DMS153 (cell line): ENCODE data around the gene ZNF497.

Experiments used
- DNase-seq: peaks from one replicate; lab custom pipeline; 2025; lab: John Stamatoyannopoulos, UW

The ZNF497 gene

DNA sequence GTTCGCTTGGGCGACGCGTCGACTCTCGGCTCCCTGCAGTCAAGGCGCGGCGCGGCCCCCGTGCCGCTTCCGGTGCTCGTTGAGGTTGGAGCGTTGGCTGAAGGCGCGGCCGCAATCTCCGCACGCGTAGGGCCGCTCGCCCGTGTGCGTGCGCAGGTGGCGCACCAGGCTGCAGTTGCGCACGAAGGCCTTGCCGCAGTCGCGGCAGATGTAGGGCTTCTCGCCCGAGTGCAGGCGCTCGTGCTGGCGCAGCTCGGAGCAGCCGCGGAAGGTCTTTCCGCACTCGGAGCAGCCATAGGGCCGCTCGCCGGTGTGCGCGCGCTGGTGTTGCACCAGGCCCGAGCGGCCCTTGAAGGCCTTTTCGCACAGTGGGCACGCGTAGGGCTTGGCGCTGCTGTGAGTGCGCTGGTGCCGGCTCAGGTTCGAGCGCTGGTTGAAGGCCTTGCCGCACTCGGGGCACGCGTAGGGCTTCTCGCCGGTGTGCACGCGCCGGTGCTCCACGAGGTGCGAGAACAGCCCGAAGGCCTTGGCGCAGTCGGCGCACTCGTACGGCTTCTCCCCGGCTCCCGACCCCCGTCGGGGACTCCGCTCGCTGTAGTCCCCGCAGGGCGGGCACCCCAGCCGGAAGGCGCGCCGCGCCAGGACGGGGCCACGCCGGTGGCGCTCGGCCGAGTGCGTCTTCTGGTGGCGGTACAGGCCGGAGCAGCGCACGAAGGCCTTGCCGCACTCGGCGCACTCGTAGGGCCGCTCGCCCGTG lies 5.3 kb upstream of the ZNF497 start:
- no peak for DNase-seq

DNA sequence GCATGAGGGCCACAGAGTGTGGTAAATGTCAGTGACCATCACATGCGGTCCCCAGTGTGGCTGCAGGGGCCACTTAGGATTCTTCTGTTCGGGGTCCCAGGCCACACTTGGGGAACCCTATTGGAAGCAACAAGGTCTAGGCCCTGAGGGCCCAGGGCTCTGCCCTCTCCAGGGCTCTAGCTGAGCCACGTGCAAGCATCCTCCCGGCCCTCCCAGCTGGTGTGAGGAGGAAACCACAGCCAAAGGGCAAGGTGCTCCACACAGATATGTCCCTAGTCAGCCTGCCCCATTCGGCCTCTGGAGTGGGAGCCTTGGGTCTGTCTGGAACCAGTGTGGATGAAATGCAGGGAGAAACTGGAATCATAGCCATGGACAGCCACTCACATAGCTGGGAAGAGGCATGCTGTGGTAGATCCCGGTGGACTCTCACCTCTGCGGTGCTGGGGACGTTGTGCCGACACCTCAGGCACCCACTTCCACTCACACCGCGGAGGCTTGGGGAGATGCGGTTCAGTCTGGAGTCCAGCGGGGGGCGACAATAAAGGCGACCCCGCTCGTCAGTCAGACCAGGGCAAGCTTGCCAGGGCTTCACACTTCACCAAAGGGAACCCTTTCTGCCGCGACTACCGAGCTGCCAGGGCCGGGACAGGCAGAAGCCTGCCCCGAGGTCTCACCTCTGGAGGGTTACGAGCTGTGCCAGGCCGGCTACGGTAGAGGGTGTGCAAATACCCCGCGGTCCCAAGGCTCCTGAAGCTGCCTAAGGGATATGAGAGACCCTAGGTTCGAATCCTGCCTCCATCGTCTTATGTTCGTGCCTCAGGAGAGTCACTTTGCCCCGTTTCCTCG lies 4.3 kb upstream of the ZNF497 start:
- DNase-seq: no peak

DNA sequence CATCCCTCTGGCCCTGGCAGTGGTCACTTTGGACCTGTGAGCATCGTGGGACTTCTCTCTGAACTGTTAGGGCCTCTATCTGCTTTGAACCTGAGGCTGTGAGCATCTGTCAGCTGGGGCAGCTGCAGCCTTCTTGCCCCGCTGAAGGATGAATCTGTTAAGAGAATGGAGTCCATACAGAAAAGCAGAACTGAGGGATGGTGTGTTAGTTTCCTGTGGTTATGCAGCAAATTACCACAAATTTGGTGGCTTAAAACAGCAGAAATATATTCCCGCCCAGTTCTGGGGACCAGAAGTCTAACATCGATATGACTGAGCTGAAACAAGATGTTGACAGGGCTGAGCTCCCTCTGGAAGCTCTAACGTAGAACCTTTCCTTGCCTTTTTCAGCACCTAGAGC lies 1.6 kb upstream of the ZNF497 start:
- no peak for DNase-seq

DNA sequence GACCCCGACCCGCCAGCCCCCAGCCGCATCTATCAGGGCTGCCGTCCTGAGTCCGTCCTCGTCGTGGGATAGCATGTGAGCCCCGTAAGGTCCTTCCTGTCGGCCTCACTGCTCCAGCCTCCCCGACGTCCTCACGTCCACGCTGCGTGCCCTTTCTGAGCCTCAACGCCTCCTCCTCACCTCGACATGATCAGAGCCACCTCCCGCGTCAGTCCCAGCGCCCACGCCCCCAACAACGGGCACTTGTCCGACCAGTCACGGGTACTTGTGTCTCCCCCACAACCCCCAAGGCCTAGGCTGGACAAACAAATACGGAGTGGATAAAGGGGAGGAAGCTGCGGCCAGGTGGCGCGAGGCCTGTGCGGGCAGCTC lies 665 bp downstream of the ZNF497 start:
- DNase-seq: no peak

DNA sequence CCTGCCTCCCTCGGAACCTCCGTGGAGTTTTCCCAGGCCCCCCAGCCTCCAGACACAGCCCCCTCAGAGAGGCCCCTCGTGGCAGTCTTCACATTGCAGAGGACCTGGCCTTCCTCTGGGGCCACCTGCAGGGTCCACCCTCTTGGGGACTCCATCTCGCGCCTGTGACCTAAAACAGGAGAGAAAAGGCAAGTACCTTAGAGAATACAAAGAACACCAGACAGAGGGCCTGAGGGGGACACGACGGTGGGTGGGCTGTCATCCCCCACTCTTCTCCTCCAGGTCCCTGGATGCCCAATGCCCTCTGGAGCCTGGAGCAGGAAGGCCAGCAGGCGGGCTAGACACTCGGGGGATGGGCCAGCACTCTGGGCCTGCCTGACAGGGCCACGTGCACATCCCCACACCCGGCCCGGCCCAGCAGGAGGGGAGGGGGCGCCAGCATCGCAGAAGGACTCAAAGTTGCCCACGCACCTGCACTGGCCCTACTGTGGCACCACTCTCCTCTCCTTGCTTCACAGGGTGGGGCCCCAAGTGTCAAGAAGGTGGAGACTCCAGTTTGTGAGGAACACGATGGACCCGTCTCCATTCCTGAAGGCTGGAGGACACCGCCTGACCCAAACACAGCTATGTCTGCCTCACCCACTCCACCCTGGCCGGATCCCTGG lies 4.9 kb downstream of the ZNF497 start:
- DNase-seq: no peak

DNA sequence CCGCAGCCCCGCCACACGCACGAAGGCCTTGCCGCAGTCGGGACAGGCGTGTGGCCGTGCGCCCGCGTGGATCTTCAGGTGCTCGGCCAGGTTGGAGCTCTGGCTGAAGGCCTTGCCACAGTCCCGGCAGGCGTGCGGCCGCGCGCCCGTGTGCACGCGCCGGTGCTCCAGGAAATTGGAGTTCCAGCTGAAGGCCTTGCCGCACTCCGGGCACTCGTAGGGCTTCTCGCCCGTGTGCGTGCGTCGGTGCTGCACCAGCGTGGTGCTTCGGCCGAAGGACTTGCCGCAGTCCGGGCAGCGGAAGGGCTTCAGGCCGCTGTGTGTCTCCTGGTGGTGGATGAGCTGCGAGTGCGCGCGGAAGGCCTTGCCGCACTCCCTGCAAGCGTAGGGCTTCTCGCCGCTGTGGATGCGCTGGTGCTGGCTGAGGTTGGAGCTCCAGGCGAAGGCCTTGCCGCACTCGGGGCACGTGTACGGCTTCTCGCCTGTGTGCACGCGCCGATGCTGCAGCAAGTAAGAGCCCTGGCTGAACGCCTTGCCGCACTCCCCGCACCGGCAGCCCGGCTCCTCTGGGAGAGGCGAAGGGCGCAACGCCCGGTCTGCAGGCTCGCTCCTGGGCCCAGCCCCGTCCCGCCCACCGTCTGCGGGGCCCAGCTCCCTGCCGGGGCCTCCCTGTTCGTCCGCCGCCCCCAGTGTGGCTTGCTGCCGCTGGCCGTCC lies 5.6 kb downstream of the ZNF497 start:
- no peak for DNase-seq

DNA sequence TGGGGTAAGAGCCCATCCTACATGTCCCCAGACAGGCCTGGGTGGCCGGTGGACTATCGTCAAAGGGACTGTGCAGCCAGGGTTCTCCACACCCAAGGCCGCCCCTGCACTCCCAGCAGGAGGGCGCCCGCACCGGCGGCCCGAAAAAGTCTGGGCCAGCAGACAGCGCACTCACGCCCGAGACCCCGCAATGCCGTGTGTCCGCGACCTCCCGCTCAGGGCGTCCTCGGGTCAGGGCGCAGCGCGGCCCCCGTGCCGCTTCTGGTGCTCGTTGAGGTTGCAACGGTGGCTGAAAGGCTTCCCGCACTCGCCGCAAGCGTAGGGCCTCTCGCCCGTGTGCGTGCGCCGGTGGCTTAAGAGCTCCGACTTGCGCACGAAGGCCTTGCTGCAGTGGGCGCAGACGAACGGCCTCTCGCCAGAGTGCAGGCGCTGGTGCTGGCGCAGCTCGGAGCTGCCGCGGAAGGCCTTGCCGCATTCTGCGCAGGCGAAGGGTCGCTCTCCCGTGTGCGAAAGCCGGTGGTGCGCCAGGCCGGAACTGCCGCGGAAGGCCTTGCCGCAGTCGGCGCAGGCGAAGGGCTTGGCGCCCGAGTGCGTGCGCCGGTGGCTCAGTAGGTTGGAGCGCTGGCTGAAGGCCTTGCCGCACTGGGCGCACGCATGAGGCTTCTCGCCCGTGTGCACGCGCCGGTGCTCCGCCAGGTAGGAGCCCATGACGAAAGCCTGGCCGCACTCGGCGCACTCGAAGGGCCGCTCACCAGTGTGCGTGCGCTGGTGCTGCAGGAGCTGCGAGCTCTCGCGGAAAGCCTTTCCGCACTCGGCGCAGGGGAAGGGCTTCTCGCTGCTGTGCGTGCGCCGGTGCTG lies 6.4 kb downstream of the ZNF497 start:
- no peak for DNase-seq

DNA sequence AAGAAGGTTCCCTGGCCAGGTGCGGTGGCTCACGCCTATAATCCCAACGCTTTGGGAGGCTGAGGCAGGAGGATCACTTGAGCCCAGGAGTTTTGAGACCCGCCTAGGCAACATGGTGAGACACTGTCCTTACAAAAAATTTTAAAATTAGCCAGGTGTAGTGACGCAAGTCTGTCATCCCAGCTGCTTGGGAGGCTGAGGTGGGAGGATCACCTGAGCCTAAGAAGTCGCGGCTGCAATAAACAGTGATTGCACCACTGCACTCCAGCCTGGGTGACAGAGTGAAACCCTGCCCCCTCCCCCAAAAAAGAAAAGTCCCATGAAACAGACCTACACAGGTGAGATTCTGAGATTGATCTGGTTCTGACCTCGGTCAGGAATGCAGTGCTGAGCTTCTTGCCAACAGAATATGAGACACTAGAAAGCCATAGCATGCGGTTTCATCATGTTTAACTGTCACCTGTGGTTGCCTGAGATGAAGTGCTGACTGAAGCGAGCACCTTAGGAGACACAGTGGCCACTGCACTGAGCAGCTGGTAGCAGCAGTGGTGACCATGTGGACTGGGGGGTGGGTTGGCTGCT lies 7.2 kb downstream of the ZNF497 start:
- no peak for DNase-seq

DNA sequence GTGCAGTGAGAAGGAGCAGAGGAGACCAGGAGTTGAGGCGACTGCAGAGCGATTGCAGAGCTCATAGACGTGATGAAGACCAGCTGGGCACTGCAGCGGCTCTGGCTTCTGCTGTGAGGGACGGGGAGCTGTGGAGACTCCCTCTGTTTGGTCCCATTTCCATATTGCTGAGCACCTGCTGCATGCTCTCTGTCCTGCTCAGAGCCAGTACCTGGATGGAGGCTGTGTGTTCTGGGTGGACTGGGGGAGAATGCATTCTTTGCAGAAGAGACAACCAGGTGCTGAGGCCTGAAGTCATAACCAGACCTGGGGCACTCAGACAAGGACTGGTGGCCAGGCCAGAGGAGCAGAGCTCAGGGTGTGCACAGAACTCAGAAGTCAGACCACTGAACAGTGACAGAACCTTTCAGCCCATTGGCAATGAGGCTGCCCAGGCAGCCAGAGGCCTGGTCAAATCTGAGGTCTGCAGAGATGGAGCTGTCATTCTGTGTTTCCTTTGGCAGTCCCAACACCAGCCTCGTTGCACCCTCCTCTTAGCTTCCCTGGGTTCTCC lies 8.0 kb downstream of the ZNF497 start:
- no peak for DNase-seq

DNA sequence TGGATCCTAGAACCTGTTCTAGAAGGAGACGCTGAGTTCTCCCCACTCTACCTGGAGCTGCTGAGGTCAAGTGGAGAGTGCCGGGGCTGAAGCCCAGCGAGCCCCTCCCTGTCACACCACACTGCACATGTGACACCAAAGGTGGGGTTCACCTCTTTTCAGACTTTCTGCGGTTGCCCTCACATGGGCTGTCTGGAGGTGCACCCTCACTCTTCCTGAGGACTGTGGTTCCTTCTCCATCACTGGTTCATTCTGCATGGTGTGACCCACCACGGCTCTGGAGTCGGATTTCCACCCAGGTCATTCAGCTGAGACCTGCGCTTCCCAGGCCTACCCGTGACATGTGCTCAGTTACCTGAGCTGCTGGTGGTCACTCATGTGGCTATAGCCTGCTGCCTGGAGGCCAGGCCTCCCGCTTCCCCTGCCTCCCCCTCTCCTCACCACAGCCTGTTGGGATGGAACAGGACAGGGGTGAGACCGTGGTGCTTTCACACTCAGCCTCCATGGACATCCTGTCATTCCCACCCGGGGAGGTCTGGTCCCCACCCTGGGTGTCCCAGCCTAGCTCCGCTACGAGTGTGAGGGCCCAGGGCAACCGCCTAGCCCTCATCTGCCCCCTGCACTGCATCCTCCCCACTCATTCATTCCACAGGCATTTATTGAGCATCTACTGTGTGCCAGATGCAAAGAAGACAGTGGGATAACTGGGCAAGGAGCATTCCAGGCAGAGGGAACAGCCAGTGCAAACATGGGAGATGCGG lies 8.7 kb downstream of the ZNF497 start:
- DNase-seq: no peak

DNA sequence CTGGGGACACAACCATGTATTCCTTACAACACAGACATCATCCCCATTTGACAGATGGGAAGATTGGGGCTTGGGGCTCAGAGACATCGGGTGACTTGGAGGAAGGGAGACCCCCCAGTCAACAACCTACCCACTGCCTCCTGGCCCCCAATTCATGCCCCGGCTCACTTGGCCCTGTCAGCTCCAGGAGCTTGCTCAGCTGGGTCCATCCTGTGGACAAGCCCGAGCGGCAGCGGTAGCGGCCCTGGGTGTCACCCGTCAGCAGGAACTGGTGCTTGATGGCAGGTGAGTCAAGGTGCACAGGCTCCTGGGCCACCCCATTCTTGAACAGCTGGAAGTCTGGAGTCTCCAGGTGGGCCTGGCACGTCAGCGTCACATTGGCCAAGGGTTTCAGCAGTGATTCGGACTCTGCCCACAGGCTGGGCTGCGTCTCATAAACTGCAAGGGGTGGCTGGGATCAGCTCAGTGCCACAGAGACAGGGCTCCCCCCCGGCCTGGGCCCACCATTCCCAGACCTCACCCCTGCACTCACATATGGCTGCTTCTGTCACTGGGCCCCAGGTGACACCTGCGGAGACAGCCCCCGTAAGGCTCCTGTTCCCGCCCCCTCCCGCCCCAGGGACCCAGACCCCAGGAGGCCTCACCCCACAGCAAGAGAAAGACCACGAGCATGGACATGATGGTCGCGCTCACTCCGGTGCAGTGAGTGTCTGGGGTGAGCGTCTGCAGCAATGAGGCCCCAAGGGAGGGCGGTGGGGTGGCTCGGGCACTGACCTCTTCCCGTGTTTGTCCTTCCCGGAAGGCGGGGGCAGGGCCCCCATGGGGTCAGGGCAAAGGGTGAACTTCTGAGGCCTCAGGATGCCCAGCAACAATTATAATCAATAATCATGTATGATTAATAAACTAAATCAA lies 9.5 kb downstream of the ZNF497 start, which contains the start of gene A1BG:
TSS of gene A1BG (minus strand) at position 733 of the 912 bp plus-strand sequence. CDS start at position 678, 55 bp downstream.
- DNase-seq: no peak

DNA sequence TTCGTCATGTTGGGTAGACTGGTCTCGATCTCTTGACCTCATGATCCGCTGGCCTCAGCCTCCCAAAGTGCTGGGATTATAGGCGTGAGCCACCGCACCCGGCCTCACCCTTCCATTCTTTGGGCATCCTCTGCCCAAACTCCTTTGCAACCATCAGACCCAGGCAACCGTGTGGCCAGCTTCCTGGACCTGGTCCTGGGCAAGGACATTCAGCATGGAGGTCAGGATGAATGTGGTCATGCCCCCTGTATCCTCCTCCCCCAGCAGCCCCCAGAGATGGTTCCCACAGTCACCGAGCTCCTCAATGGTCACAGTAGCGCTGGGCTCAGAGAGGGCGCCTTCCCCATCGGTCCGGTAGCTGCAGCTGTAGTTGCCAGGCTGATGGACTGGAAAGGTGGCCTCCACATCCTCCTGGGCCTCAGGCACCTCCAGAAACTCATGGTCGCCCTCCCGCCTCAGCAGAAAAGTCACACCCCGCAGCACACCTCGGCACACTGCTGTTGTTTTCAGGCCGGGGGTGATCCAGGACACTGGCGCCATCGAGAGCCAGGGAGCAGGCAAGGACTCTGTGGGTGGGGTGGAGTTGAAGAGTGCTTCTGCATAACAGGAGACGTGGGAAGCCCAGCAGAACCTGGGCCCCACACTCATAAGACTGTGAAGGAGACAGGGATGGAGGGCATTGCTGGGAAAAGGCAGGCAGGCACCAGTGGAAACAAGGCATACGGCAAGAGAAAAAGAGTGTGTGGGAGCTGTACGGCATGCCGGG lies 10.4 kb downstream of the ZNF497 start:
- no peak for DNase-seq

DNA sequence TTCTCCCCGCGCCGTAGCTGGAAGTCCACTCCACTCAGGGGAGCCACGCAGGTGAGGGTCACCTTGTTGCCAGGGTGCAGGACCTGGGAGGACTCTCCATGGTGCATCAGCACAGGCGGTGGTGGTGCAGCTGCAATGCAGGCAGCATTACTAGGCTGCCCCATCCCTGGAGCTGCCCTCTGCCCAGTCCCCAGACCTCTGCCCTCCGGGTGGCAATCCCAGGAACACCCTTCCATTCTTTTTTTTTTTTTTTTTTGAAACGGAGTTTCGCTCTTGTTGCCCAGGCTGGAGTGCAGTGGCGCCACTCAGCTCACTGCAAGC lies 11.0 kb downstream of the ZNF497 start:
- DNase-seq: no peak

DNA sequence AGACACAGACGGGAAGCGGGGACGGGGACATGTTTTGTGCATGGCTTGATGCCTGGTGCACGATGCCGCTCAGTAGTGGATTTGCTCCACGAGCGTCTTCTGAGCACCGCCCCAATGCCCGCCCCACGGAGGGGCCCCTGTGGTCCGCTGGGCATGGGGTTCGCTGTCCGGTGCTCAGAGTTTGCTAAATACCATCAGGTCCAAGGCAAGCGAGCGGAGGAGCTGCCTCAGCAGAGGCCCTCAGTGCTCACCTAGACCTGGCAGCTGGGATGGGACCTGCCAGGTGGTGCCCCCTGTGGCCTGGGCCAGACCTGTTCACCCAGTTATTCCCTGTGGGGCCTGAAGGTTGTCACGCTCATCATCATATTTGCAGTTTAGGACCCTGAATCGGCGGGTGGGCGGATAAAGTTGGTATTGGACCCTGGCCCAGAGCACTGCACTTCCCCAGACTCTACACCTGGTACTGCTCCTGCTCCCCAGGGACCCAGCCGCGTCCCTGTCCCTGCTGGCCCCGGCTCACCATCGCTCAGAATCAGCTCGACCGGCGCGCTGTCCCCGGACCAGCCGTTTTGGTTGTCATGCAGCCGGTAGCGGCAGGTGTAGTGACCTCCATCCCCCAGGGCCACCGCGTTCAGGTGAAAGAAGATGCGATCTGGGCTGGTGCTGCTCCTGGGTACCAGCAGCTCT lies 11.5 kb downstream of the ZNF497 start:
- no peak for DNase-seq

DNA sequence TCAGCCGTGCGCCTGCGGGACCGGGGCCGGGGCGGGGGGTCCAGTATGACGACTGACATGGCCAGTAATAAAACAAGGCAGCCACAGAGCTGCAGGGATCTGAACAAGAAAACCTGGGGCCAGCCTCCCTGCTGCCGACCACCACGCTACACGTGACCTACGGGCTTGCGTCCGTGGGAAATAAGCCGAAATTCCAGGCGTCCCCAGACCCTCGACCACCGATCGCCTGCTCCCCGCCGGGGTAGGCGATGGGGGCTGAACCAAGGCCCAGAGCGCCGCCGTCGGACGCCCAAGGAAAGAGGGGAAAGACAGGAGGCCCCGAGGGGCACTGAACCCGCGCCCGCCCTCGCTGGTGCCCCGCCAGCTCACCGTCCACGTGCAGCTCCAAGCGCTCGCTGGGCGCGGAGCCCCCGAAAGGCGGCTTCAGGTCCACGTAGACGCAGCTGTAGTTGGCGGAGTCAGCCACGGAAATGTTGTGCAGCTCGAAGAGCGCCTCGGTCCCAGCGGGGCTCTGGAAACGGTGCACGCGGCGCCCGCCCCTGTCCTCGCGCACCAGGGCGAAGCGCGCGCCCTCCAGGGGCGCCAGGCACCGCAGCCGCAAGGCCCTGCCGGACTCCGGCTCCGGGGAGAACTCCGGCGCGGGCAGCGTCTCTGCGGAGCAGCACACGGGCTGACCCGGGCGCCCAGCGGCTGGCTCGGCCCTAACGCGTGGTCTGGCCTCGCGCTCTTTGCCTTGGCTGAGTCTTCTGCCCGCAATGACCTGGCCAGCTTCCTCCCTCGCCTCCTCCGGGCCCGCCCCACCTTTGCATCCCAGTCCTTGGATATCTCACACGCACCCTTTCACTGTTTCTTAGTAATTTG lies 12.3 kb downstream of the ZNF497 start:
- DNase-seq: no peak

DNA sequence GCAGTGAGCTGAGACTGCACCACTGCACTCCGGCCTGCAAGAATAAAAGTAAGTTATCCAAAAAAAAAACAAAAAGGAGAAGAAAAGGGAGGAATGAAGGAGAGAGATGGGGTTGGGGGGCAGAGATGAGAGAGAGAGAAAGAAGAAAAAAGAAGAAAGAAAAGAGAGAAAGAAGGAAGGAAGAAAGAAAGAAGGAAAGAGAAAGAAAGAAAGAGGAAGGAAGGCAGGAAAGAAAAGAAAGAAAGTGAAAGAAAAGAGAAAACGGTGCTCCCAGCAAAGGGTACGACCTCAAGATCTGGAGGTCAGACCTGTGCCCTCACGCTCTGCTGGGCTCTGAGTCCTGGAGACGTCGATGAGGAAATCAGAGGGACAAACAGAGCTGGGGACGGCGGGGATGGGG lies 13.0 kb downstream of the ZNF497 start:
- no peak for DNase-seq
